ENCODE data around the gene NDUFB6.

NDUFB6 gene

GRCh38 chr9:32516241-32516640 is 56.7 kb downstream of the NDUFB6 start:
- DNase-seq, result peak in 1 of 3 donors; percentile 14

DNA sequence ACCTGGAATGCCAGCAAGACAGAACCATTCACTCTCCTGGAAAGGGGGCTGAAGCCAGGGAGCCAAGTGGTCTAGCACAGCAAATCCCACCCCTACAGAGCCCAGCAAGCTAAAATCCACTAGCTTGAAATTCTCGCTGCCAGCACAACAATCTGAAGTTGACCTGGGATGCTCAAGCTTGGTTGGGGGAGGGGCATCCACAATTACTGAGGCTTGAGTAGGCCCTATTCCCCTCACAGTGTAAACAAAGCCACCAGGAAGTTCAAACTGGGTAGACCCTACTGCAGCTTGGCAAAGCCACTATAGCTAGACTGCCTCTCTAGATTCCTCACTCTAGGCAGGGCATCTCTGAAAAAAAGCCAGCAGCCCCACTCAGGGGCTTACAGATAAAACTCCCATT is 64.2 kb downstream of the NDUFB6 start:
- no peak for DNase-seq

- no peak for DNase-seq
These were observed 70.0 kb downstream of the NDUFB6 start for GRCh38 chr9:32503008-32503407.
